Breast epithelium (tissue), 4 donors: Measurements from ENCODE around the gene CCL5. TPM values are rescaled to one million over a fixed set of nuclear protein-coding genes. Genes with fewer than 3 reads are reported as not detected.

Source experiments
- DNase-seq, 2 donors: peaks; one replicate each; pipeline ENCODE4 v3.0.0-alpha.2; 2019; ENCODE audit warnings: low spot score in 2 of 2
- H3K27ac ChIP-seq, 2 donors: fragments of 200-600 bp; sonication (generic) in 1 of 2; one replicate each; pipeline ENCODE4 v1.5.1; 2016 to 2019; ENCODE audit warnings: mild to moderate bottlenecking in 1 of 2
- H3K27me3 ChIP-seq, 2 donors: fragments of 200-600 bp; sonication (generic) in 1 of 2; one replicate each; pipeline versions ENCODE4 v1.5.1 to v1.6.0; 2017 to 2019; ENCODE audit warnings: control low read depth in 1 of 2, mild to moderate bottlenecking in 1 of 2
- H3K36me3 ChIP-seq: fragments of 200-600 bp; one replicate; pipeline ENCODE4 v1.5.1; 2019
- H3K4me1 ChIP-seq, 2 donors: fragments of 200-600 bp; sonication (generic); one replicate each; pipeline ENCODE4 v1.5.1; 2016 to 2019; ENCODE audit warnings: control low read depth in 1 of 2
- H3K4me3 ChIP-seq, 3 donors: fragments of 200-600 bp; sonication (generic); 1 replicate in 2 of 3; 2 replicates in 1 of 3; pipeline ENCODE4 v1.5.1; 2016 to 2019; ENCODE audit warnings: mild to moderate bottlenecking in 3 of 3, moderate library complexity in 2 of 3
- H3K9me3 ChIP-seq, 2 donors: fragments of 200-600 bp; sonication (generic) in 1 of 2; one replicate each; pipeline ENCODE4 v1.5.1; 2016 to 2019; ENCODE audit warnings: control low read depth in 1 of 2
- CTCF ChIP-seq, 3 donors: fragments of 450-650 bp; IDR thresholded peaks; one replicate each; pipeline ENCODE4 v1.5.1; 2016 to 2017; ENCODE audit warnings: antibody characterized with exemption in 3 of 3, mild to moderate bottlenecking in 3 of 3, moderate library complexity in 3 of 3
- POLR2A ChIP-seq: fragments of 450-650 bp; IDR thresholded peaks from one replicate; pipeline ENCODE4 v1.6.1; 2016; ENCODE audit warnings: antibody characterized with exemption, mild to moderate bottlenecking, moderate library complexity
- POLR2AphosphoS5 ChIP-seq, 3 donors: sonication (generic); formaldehyde crosslinking; IDR thresholded peaks; one replicate each; pipeline ENCODE4 v1.6.1; 2017; ENCODE audit warnings: antibody characterized with exemption in 3 of 3
- intact Hi-C: fragments of 100-400 bp; cut with DNase I; formaldehyde crosslinking; loops from one replicate; pipeline ENCODE4 v1.15.1; 2023; ENCODE audit warnings: low total_unique reads
- total RNA-seq, 3 donors: library from RNA; depleted of rRNA; stranded (reverse); fragments of >200 nt; gene quantifications; one replicate each; pipeline ENCODE4 v1.1.0, GENCODE V29; 2016

The CCL5 gene
- total RNA-seq, 3 donors from 2014 or later, result 3.5 to 7.6 (median 4.6) TPM

- Histone ChIP-seq H3K27ac (no peak overlapping the region), H3K4me3 (no peak overlapping the region), H3K4me1 (no peaks in the 10 kb centered on the region), H3K27me3 (no peaks in the 10 kb centered on the region), H3K9me3 (peaks cover 0 to 4% of the 10 kb centered on the region in 2 donors), H3K36me3 (no peaks in the 10 kb centered on the region)
- intact Hi-C loops, result no loop called here
- TF ChIP-seq POLR2AphosphoS5 (IDR thresholded peaks at IDR 0.05), result no peak
- TF ChIP-seq CTCF (IDR thresholded peaks at IDR 0.05), result no peak
- no peak for TF ChIP-seq POLR2A
- no peak for DNase-seq
These were observed 11.1 kb upstream of the CCL5 start for GRCh38 chr17:35891269-35891668.

- Histone ChIP-seq H3K27me3 (no peaks in the 10 kb centered on the region), H3K4me1 (no peaks in the 10 kb centered on the region), H3K9me3 (peaks cover 0 to 4% of the 10 kb centered on the region in 2 donors), H3K4me3 (no peak overlapping the region), H3K27ac (no peak overlapping the region), H3K36me3 (no peaks in the 10 kb centered on the region)
- intact Hi-C loops, result no loop called here
- TF ChIP-seq CTCF (IDR thresholded peaks at IDR 0.05) (no peak), POLR2AphosphoS5 (IDR thresholded peaks at IDR 0.05) (no peak), POLR2A (no peak)
- DNase-seq, result peak in 1 of 2 donors; percentile 34
These were observed 10.6 kb upstream of the CCL5 start for GRCh38 chr17:35890774-35891155.

GRCh38 chr17:35889818-35890773 is 9.9 kb upstream of the CCL5 start:
- Histone ChIP-seq H3K4me3 (no peak overlapping the region), H3K27ac (no peak overlapping the region), H3K9me3 (peaks cover 0 to 4% of the 10 kb centered on the region in 2 donors), H3K4me1 (no peaks in the 10 kb centered on the region), H3K36me3 (no peaks in the 10 kb centered on the region), H3K27me3 (no peaks in the 10 kb centered on the region)
- no peak for TF ChIP-seq POLR2A
- no peak for TF ChIP-seq CTCF (IDR thresholded peaks at IDR 0.05)
- no peak for TF ChIP-seq POLR2AphosphoS5 (IDR thresholded peaks at IDR 0.05)
- intact Hi-C loops, result loop anchor here (5.0 kb wide), 1 partner anchor 393 kb away; no protein-coding TSS in a partner anchor
- DNase-seq, result no peak

GRCh38 chr17:35889241-35889640 is 9.1 kb upstream of the CCL5 start:
- intact Hi-C loops, result loop anchor here (5.0 kb wide), 1 partner anchor 392 kb away; no protein-coding TSS in a partner anchor
- H3K4me1 ChIP-seq, result no peaks in the 10 kb centered on the region
- no peaks in the 10 kb centered on the region for H3K36me3 ChIP-seq
- H3K27ac ChIP-seq, result no peak overlapping the region
- no peak overlapping the region for H3K4me3 ChIP-seq
- no peak for DNase-seq
- H3K9me3 ChIP-seq, result peaks cover 0 to 4% of the 10 kb centered on the region in 2 donors
- TF ChIP-seq POLR2A (no peak), CTCF (IDR thresholded peaks at IDR 0.05) (no peak), POLR2AphosphoS5 (IDR thresholded peaks at IDR 0.05) (no peak)
- H3K27me3 ChIP-seq, result no peaks in the 10 kb centered on the region

- H3K9me3 ChIP-seq, result no peaks in the 10 kb centered on the region
- no peaks in the 10 kb centered on the region for H3K27me3 ChIP-seq
- H3K36me3 ChIP-seq, result no peaks in the 10 kb centered on the region
- TF ChIP-seq POLR2A (no peak), POLR2AphosphoS5 (IDR thresholded peaks at IDR 0.05) (no peak), CTCF (IDR thresholded peaks at IDR 0.05) (no peak)
- no peak overlapping the region for H3K4me3 ChIP-seq
- no peak for DNase-seq
- intact Hi-C loops, result no loop called here
- no peaks in the 10 kb centered on the region for H3K4me1 ChIP-seq
- no peak overlapping the region for H3K27ac ChIP-seq
These were observed 1.8 kb downstream of the CCL5 start for GRCh38 chr17:35878361-35878760.
